HepG2 (cell line): ENCODE measurements around the gene SLC6A8. TPM values are rescaled to one million over a fixed set of nuclear protein-coding genes. Genes with fewer than 3 reads are reported as not detected.
A peak's percentile ranks its signal among the peaks of the same experiment; 100 is the strongest.

Source experiments
- ATAC-seq: fragments of 200-7000 bp; cut with Tn5 transposase; 3 replicates; pipeline ENCODE4 v1.9.1; 2020; ENCODE audit warnings: mild to moderate bottlenecking, moderate library complexity
- BruUV-seq: library from RNA; stranded (reverse); fragments of 400-500 nt; replicated peaks from 2 replicates; lab custom pipeline; 2021; lab: Mats Ljungman, UMichigan
- CTCF ChIA-PET: fragments of 300-600 bp; formaldehyde crosslinking; extraction: SDS; loops from one replicate; lab custom pipeline; 2021; ENCODE audit warnings: low total read pairs, inconsistent platforms, low intra/inter-chr PET ratio; lab: Yijun Ruan, JAX
- POLR2A ChIA-PET: fragments of 350-600 bp; sonication (Branson Sonifier 250); formaldehyde crosslinking; loops from one replicate; lab custom pipeline; 2020; ENCODE audit warnings: antibody characterized with exemption, inconsistent platforms; lab: Yijun Ruan, JAX
- DNase-seq: peaks from one replicate; pipeline ENCODE4 v3.0.0-alpha.2; 2015; ENCODE audit warnings: low spot score
- FAIRE-seq: peaks from 3 replicates; lab custom pipeline; 2011; peaks lifted over from hg19 to GRCh38; lab: Jason Lieb, UNC
- H2AFZ ChIP-seq: one replicate; pipeline ENCODE4 v1.6.1; 2011; ENCODE audit warnings: low read length, inconsistent platforms
- H3K27ac ChIP-seq: fragments of 300-600 bp; 3 replicates; pipeline ENCODE4 v1.8.0; 2011; ENCODE audit warnings: mixed run types, mild to moderate bottlenecking, mixed read lengths, low read length, inconsistent platforms; ENCODE audit not compliant: insufficient read depth; ENCODE audit errors: extremely low read length
- H3K27me3 ChIP-seq, 2 experiments: fragments of 200-600 bp in 1 of 2; 2 replicates in 1 of 2; 3 replicates in 1 of 2; pipeline versions ENCODE4 v1.6.0 to v1.8.0; 2011; ENCODE audit warnings: low read length in 2 of 2, mild to moderate bottlenecking in 2 of 2, moderate library complexity in 2 of 2, inconsistent platforms in 1 of 2; ENCODE audit not compliant: insufficient read depth in 2 of 2, control insufficient read depth in 1 of 2
- H3K36me3 ChIP-seq, 2 experiments: fragments of 200-600 bp in 1 of 2; replicated peaks in 1 of 2; 2 replicates in 1 of 2; 3 replicates in 1 of 2; pipeline versions ENCODE4 v1.5.1 to v1.8.0; 2011; ENCODE audit warnings: low read length in 2 of 2, inconsistent platforms in 1 of 2; ENCODE audit not compliant: insufficient read depth in 2 of 2, control insufficient read depth in 1 of 2
- H3K4me1 ChIP-seq: 2 replicates; pipeline ENCODE4 v1.5.1; 2012; ENCODE audit warnings: low read length, inconsistent platforms; ENCODE audit not compliant: insufficient read depth
- H3K4me2 ChIP-seq: 2 replicates; pipeline ENCODE4 v1.6.0; 2011; ENCODE audit warnings: low read depth, low read length, inconsistent platforms
- H3K4me3 ChIP-seq, 3 experiments: fragments of 200-600 bp in 1 of 3; sonication (generic), shearing (Covaris generic) in 1 of 3; replicated peaks in 1 of 3; 2 replicates each; pipeline ENCODE4 v1.5.1; 2011 to 2016; ENCODE audit warnings: low read length in 3 of 3, inconsistent platforms in 2 of 3, low read depth in 2 of 3, mild to moderate bottlenecking in 2 of 3, control low read depth in 1 of 3, mixed read lengths in 1 of 3; ENCODE audit not compliant: insufficient read depth in 1 of 3
- H3K79me2 ChIP-seq: one replicate; pipeline ENCODE4 v1.6.1; 2011; ENCODE audit warnings: low read length, inconsistent platforms; ENCODE audit not compliant: insufficient read depth
- H3K9ac ChIP-seq: 2 replicates; pipeline ENCODE4 v1.6.0; 2011; ENCODE audit warnings: mild to moderate bottlenecking, low read depth, low read length, inconsistent platforms; ENCODE audit not compliant: insufficient read depth
- H3K9me3 ChIP-seq: 2 replicates; pipeline ENCODE4 v1.5.1; 2012; ENCODE audit warnings: mild to moderate bottlenecking, low read length
- H4K20me1 ChIP-seq: 2 replicates; pipeline ENCODE4 v1.6.0; 2011; ENCODE audit warnings: inconsistent platforms, mild to moderate bottlenecking, low read length, moderate library complexity; ENCODE audit not compliant: insufficient read depth
- MAFF ChIP-seq: IDR thresholded peaks from 2 replicates; pipeline ENCODE4 v1.6.1; 2011; ENCODE audit warnings: low read depth, low read length, improper control_type of control experiment
- NFE2L2 ChIP-seq: fragments of 150-350 bp; IDR thresholded peaks from 2 replicates; pipeline ENCODE4 v1.6.1; 2014; ENCODE audit warnings: low read length
- NFIC ChIP-seq: IDR thresholded peaks from 2 replicates; pipeline ENCODE4 v1.6.1; 2012; ENCODE audit warnings: mild to moderate bottlenecking, low read length, inconsistent platforms
- PAF1 ChIP-seq: IDR thresholded peaks from 2 replicates; pipeline ENCODE4 v1.6.1; 2016; ENCODE audit warnings: missing genetic modification reagents, missing compliant biosample characterization
- RARG ChIP-seq: sonication (generic); formaldehyde crosslinking; IDR thresholded peaks from 2 replicates; pipeline ENCODE4 v1.4.0; 2020; ENCODE audit warnings: low read depth, mild to moderate bottlenecking, missing genetic modification reagents
- SIX1 ChIP-seq: sonication (generic); formaldehyde crosslinking; IDR thresholded peaks from 2 replicates; pipeline ENCODE4 v1.4.0; 2020; ENCODE audit warnings: missing genetic modification reagents, borderline replicate concordance
- SMC3 ChIP-seq: IDR thresholded peaks from 2 replicates; pipeline ENCODE4 v1.6.1; 2011; ENCODE audit warnings: low read length, improper control_type of control experiment
- SP140L ChIP-seq: sonication (generic); formaldehyde crosslinking; IDR thresholded peaks from 2 replicates; pipeline ENCODE4 v1.4.0; 2020; ENCODE audit warnings: missing genetic modification reagents, borderline replicate concordance
- TBX2 ChIP-seq: sonication (generic); formaldehyde crosslinking; IDR thresholded peaks from 2 replicates; pipeline ENCODE4 v1.5.0; 2020; ENCODE audit warnings: missing genetic modification reagents, mild to moderate bottlenecking, borderline replicate concordance
- ZBTB1 ChIP-seq: sonication (generic); formaldehyde crosslinking; IDR thresholded peaks from 2 replicates; pipeline ENCODE4 v1.4.0; 2020; ENCODE audit warnings: missing genetic modification reagents, borderline replicate concordance
- ZNF451 ChIP-seq: sonication (generic); formaldehyde crosslinking; IDR thresholded peaks from 2 replicates; pipeline ENCODE4 v1.5.0; 2020; ENCODE audit warnings: mild to moderate bottlenecking, missing genetic modification reagents
- ZNF547 ChIP-seq: sonication (generic); formaldehyde crosslinking; IDR thresholded peaks from 2 replicates; pipeline ENCODE4 v1.5.1; 2020; ENCODE audit warnings: mild to moderate bottlenecking, missing genetic modification reagents
- ZNF580 ChIP-seq: IDR thresholded peaks from 2 replicates; pipeline ENCODE4 v1.6.1; 2016; ENCODE audit warnings: low read depth, borderline replicate concordance
- WGBS: methylation state at CpG from one replicate; pipeline ENCODE4 v1.1.6; 2017; ENCODE audit warnings: low lambda C conversion rate; 5-methylcytosine and 5-hydroxymethylcytosine counted together
- in situ Hi-C: cut with HindIII; loops from 2 replicates; pipeline ENCODE4 v1.10.0; 2017; ENCODE audit warnings: low pct_unique_long_range_greater_than_20kb; ENCODE audit not compliant: extremely low pct_ligation_motif_present
- intact Hi-C: fragments of 100-400 bp; cut with micrococcal nuclease; formaldehyde crosslinking; loops from one replicate; pipeline ENCODE4 v1.10.0; 2022; ENCODE audit not compliant: unreplicated experiment
- polyA plus RNA-seq, 8 experiments: library from polyadenylated mRNA; depleted of rRNA in 3 of 8; stranded (reverse) in 7 of 8; unstranded in 1 of 8; fragments of >200 nt; fragmentation: Illumina TruSeq in 4 of 8; extraction: Trizol in 4 of 8; gene quantifications; 2 replicates each; pipeline versions ENCODE4 v1.2.1 to v1.2.3, GENCODE V29; 2011 to 2016; ENCODE audit warnings: low read depth in 4 of 8, missing spikeins in 1 of 8, mixed read lengths in 1 of 8; ENCODE audit not compliant: insufficient read depth in 1 of 8
- total RNA-seq, 5 experiments: library from RNA; depleted of rRNA; stranded (reverse); fragments of >200 nt; fragmentation: Illumina TruSeq; extraction: Trizol; gene quantifications; 2 replicates each; pipeline ENCODE4 v1.2.3, GENCODE V29; 2016; ENCODE audit warnings: low read depth in 1 of 5
- TF ChIP-seq, protein P1 (sequence below): sonication (generic); formaldehyde crosslinking; conservative IDR thresholded peaks from 2 replicates; pipeline ENCODE4 v1.4.0; 2020; ENCODE audit warnings: missing genetic modification reagents
- TF ChIP-seq, protein P2 (sequence below): sonication (generic); formaldehyde crosslinking; conservative IDR thresholded peaks from 2 replicates; pipeline ENCODE4 v1.8.0; 2022; ENCODE audit warnings: missing genetic modification reagents
- TF ChIP-seq, protein P3 (sequence below): IDR thresholded peaks from 2 replicates; pipeline ENCODE4 v1.6.1; 2016; ENCODE audit warnings: low read depth, missing genetic modification reagents, missing compliant biosample characterization

The SLC6A8 gene
- total and polyA plus RNA-seq, 2 of the 13 experiments (the other 11 are each of a cell fraction or from before 2014, with no cell fraction given), result 13.9 to 176 TPM

DNA sequence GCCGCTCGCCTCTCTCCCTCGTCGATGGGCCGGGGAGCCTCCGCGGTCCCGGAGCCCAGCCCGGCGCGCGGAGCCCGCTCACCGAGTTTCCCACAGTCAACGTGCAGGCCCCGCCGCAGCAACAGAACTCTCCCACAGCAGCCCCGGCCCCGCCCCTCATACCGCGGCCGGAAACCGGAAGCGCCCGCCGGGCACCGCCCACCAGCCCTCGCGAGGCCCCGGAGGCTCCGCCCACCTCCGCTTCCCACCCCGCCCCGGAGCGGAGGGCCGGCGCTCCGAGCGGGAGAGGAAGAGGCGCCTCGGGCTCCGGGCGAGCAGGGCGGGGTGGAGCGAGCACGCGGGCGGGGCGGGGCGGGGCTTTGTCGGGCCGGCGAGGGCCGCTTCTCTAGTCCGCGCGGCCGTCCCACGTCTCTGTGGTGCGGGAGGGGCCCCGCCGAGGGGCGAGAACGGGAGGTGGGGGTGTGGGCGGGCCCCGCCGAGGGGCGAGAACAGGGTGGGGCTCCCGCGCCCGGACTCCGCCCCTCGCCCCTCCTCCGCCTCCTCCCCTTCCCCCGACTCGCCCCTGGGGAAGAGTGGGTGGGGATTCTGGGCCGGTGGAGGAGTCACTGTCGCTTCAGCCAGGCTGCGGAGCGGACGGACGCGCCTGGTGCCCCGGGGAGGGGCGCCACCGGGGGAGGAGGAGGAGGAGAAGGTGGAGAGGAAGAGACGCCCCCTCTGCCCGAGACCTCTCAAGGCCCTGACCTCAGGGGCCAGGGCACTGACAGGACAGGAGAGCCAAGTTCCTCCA, 36.7 kb downstream of the SLC6A8 start, which contains the start of the genes ABCD1 and BCAP31:
Gene ABCD1 (plus strand): TSS at position 605 of the 787 bp plus-strand sequence. CDS start 411 bp downstream, outside the sequence.
Gene BCAP31 (minus strand): TSS at position 136 of the 787 bp plus-strand sequence. CDS start 1,143 bp downstream, outside the sequence.
- no peak for FAIRE-seq
- POLR2A ChIA-PET, result no interaction called here
- peak; percentile 78 for DNase-seq
- TF ChIP-seq NFIC (no peak), NFE2L2 (no peak), RARG (no peak), ZNF451 (CRISPR knock-in tag) (no peak), PAF1 (no peak), ZBTB1 (CRISPR knock-in tag) (no peak), SP140L (CRISPR knock-in tag) (no peak), ZNF547 (CRISPR knock-in tag) (no peak), TBX2 (no peak), SIX1 (CRISPR knock-in tag) (no peak), ZNF580 (CRISPR knock-in tag) (peak; percentile 24; the same call in 1 of the 2 replicates), MAFF (no peak), SMC3 (no peak)
- TF ChIP-seq, protein P1, sequence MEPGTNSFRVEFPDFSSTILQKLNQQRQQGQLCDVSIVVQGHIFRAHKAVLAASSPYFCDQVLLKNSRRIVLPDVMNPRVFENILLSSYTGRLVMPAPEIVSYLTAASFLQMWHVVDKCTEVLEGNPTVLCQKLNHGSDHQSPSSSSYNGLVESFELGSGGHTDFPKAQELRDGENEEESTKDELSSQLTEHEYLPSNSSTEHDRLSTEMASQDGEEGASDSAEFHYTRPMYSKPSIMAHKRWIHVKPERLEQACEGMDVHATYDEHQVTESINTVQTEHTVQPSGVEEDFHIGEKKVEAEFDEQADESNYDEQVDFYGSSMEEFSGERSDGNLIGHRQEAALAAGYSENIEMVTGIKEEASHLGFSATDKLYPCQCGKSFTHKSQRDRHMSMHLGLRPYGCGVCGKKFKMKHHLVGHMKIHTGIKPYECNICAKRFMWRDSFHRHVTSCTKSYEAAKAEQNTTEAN (CRISPR knock-in tag), result no peak
- TF ChIP-seq, protein P2, sequence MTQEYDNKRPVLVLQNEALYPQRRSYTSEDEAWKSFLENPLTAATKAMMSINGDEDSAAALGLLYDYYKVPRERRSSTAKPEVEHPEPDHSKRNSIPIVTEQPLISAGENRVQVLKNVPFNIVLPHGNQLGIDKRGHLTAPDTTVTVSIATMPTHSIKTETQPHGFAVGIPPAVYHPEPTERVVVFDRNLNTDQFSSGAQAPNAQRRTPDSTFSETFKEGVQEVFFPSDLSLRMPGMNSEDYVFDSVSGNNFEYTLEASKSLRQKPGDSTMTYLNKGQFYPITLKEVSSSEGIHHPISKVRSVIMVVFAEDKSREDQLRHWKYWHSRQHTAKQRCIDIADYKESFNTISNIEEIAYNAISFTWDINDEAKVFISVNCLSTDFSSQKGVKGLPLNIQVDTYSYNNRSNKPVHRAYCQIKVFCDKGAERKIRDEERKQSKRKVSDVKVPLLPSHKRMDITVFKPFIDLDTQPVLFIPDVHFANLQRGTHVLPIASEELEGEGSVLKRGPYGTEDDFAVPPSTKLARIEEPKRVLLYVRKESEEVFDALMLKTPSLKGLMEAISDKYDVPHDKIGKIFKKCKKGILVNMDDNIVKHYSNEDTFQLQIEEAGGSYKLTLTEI (CRISPR knock-in tag), result no peak
- TF ChIP-seq, protein P3, sequence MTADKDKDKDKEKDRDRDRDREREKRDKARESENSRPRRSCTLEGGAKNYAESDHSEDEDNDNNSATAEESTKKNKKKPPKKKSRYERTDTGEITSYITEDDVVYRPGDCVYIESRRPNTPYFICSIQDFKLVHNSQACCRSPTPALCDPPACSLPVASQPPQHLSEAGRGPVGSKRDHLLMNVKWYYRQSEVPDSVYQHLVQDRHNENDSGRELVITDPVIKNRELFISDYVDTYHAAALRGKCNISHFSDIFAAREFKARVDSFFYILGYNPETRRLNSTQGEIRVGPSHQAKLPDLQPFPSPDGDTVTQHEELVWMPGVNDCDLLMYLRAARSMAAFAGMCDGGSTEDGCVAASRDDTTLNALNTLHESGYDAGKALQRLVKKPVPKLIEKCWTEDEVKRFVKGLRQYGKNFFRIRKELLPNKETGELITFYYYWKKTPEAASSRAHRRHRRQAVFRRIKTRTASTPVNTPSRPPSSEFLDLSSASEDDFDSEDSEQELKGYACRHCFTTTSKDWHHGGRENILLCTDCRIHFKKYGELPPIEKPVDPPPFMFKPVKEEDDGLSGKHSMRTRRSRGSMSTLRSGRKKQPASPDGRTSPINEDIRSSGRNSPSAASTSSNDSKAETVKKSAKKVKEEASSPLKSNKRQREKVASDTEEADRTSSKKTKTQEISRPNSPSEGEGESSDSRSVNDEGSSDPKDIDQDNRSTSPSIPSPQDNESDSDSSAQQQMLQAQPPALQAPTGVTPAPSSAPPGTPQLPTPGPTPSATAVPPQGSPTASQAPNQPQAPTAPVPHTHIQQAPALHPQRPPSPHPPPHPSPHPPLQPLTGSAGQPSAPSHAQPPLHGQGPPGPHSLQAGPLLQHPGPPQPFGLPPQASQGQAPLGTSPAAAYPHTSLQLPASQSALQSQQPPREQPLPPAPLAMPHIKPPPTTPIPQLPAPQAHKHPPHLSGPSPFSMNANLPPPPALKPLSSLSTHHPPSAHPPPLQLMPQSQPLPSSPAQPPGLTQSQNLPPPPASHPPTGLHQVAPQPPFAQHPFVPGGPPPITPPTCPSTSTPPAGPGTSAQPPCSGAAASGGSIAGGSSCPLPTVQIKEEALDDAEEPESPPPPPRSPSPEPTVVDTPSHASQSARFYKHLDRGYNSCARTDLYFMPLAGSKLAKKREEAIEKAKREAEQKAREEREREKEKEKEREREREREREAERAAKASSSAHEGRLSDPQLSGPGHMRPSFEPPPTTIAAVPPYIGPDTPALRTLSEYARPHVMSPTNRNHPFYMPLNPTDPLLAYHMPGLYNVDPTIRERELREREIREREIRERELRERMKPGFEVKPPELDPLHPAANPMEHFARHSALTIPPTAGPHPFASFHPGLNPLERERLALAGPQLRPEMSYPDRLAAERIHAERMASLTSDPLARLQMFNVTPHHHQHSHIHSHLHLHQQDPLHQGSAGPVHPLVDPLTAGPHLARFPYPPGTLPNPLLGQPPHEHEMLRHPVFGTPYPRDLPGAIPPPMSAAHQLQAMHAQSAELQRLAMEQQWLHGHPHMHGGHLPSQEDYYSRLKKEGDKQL (CRISPR knock-in tag), result no peak

More for the DNA sequence above, 36.7 kb downstream of the SLC6A8 start, which contains the start of the genes ABCD1 and BCAP31:
- intact Hi-C loops, result no loop called here
- H3K79me2 ChIP-seq, result peaks cover 53% of the 10 kb centered on the region
- H3K9ac ChIP-seq, result peak within 1 kb of the TSS; percentile 85
- WGBS, result no CpG with 5 or more reads among the region's 88 CpGs
- H2AFZ ChIP-seq, result no peak within 1 kb of the TSS
- in situ Hi-C loops, result no loop called here
- CTCF ChIA-PET, result no interaction called here
- H3K4me2 ChIP-seq, result peak within 1 kb of the TSS; percentile 92
- no peaks in the 10 kb centered on the region for H3K27me3 ChIP-seq
- peak within 1 kb of the TSS; percentile 63 to 79 (median 79) for H3K4me3 ChIP-seq
- peak within 1 kb of the TSS; percentile 92 for H3K27ac ChIP-seq
- peaks cover 53% of the 10 kb centered on the region for H3K4me1 ChIP-seq
- H3K9me3 ChIP-seq, result no peaks in the 10 kb centered on the region
- peak; percentile 32 for ATAC-seq
- H4K20me1 ChIP-seq, result peaks cover 37% of the 10 kb centered on the region; the same call in 1 of the 2 replicates
- no TSS peak for BruUV-seq
- peaks cover 2 to 13% of the 10 kb centered on the region in 2 experiments; a peak in 4 of 5 replicates for H3K36me3 ChIP-seq
